ENCODE results near the gene SLC13A3. TPM values are rescaled to one million over a fixed set of nuclear protein-coding genes. Genes with fewer than 3 reads are reported as not detected.

The SLC13A3 gene
- total RNA-seq, 4 donors from 2014 or later: 0.20 to 2.8 (median 1.1) TPM

DNA sequence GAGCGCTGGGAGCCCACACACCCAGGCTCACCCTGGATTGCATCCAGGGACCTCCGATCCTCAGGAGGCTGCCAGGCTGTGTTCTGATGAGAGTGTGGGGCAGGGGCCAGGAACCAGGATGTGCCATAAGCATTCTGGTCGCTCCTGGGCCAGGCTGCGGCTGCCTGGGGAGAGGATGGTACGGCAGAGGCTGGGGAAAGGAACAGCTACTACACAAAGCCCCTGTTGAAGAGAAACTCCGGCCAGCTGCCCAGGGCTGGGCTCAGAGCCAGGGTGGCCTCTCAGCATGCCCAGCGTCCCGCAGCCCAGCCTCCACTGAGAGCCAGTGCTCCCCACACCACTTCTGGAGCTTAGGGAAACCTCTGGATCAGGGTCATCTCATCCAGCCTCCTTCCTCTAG lies 79.1 kb downstream of the SLC13A3 start:
- H3K27me3 ChIP-seq: no peaks in the 10 kb centered on the region
- ATAC-seq: no peak
- H3K4me3 ChIP-seq: no peak overlapping the region
- TF ChIP-seq, protein P1, sequence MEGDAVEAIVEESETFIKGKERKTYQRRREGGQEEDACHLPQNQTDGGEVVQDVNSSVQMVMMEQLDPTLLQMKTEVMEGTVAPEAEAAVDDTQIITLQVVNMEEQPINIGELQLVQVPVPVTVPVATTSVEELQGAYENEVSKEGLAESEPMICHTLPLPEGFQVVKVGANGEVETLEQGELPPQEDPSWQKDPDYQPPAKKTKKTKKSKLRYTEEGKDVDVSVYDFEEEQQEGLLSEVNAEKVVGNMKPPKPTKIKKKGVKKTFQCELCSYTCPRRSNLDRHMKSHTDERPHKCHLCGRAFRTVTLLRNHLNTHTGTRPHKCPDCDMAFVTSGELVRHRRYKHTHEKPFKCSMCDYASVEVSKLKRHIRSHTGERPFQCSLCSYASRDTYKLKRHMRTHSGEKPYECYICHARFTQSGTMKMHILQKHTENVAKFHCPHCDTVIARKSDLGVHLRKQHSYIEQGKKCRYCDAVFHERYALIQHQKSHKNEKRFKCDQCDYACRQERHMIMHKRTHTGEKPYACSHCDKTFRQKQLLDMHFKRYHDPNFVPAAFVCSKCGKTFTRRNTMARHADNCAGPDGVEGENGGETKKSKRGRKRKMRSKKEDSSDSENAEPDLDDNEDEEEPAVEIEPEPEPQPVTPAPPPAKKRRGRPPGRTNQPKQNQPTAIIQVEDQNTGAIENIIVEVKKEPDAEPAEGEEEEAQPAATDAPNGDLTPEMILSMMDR (IDR thresholded peaks at IDR 0.05 in 4 of 5, conservative IDR thresholded peaks at IDR 0.05 in 1 of 5): no peak
- no peak for TF ChIP-seq POLR2A (IDR thresholded peaks at IDR 0.05)
- in situ Hi-C loops (cut with MboI; ENCODE audit: low sequenced_read_pairs in 4 of 4): no loop called here
- H3K36me3 ChIP-seq: no peaks in the 10 kb centered on the region
- intact Hi-C loops (cut with DNase I; ENCODE audit: low total_unique reads): no loop called here
- H3K4me1 ChIP-seq: peaks cover 0 to 6% of the 10 kb centered on the region in 2 donors
- DNase-seq: no peak
- no peak overlapping the region for H3K27ac ChIP-seq
- H3K9me3 ChIP-seq: no peaks in the 10 kb centered on the region

GRCh38 chr20:46571418-46571817 lies 79.8 kb downstream of the SLC13A3 start:
- intact Hi-C loops (cut with DNase I; ENCODE audit: low total_unique reads): no loop called here
- ATAC-seq (no peak), DNase-seq (no peak)
- no peak overlapping the region for H3K27ac ChIP-seq
- H3K36me3 ChIP-seq: no peaks in the 10 kb centered on the region
- H3K4me3 ChIP-seq: no peak overlapping the region
- H3K4me1 ChIP-seq: peaks cover 0 to 6% of the 10 kb centered on the region in 2 donors
- in situ Hi-C loops (cut with MboI; ENCODE audit: low sequenced_read_pairs in 4 of 4): no loop called here
- H3K27me3 ChIP-seq: no peaks in the 10 kb centered on the region
- no peaks in the 10 kb centered on the region for H3K9me3 ChIP-seq
- TF ChIP-seq, protein P1 (IDR thresholded peaks at IDR 0.05 in 4 of 5, conservative IDR thresholded peaks at IDR 0.05 in 1 of 5): no peak
- no peak for TF ChIP-seq POLR2A (IDR thresholded peaks at IDR 0.05)

GRCh38 chr20:46570956-46571355 lies 80.3 kb downstream of the SLC13A3 start:
- Histone ChIP-seq H3K9me3 (no peaks in the 10 kb centered on the region), H3K4me3 (no peak overlapping the region), H3K27me3 (no peaks in the 10 kb centered on the region), H3K4me1 (peaks cover 0 to 6% of the 10 kb centered on the region in 2 donors), H3K36me3 (no peaks in the 10 kb centered on the region), H3K27ac (no peak overlapping the region)
- intact Hi-C loops (cut with DNase I; ENCODE audit: low total_unique reads): no loop called here
- no peak for ATAC-seq
- in situ Hi-C loops (cut with MboI; ENCODE audit: low sequenced_read_pairs in 4 of 4): no loop called here
- DNase-seq: no peak
- TF ChIP-seq, protein P1 (IDR thresholded peaks at IDR 0.05 in 4 of 5, conservative IDR thresholded peaks at IDR 0.05 in 1 of 5): no peak
- no peak for TF ChIP-seq POLR2A (IDR thresholded peaks at IDR 0.05)

GRCh38 chr20:46569961-46570360 lies 81.3 kb downstream of the SLC13A3 start:
- Histone ChIP-seq H3K27me3 (no peaks in the 10 kb centered on the region), H3K9me3 (no peaks in the 10 kb centered on the region), H3K4me1 (peaks cover 0 to 6% of the 10 kb centered on the region in 2 donors), H3K4me3 (no peak overlapping the region), H3K36me3 (no peaks in the 10 kb centered on the region), H3K27ac (no peak overlapping the region)
- no peak for DNase-seq
- intact Hi-C loops (cut with DNase I; ENCODE audit: low total_unique reads): no loop called here
- in situ Hi-C loops (cut with MboI; ENCODE audit: low sequenced_read_pairs in 4 of 4): no loop called here
- ATAC-seq: no peak
- no peak for TF ChIP-seq POLR2A (IDR thresholded peaks at IDR 0.05)
- TF ChIP-seq, protein P1 (IDR thresholded peaks at IDR 0.05 in 4 of 5, conservative IDR thresholded peaks at IDR 0.05 in 1 of 5): no peak

GRCh38 chr20:46568570-46569129 lies 82.6 kb downstream of the SLC13A3 start:
- Histone ChIP-seq H3K4me1 (peaks cover 0 to 6% of the 10 kb centered on the region in 2 donors), H3K27me3 (no peaks in the 10 kb centered on the region), H3K9me3 (no peaks in the 10 kb centered on the region), H3K4me3 (no peak overlapping the region), H3K36me3 (no peaks in the 10 kb centered on the region), H3K27ac (no peak overlapping the region)
- peak; percentile 15 to 58 for DNase-seq
- in situ Hi-C loops (cut with MboI; ENCODE audit: low sequenced_read_pairs in 4 of 4) (no loop called here), intact Hi-C loops (cut with DNase I; ENCODE audit: low total_unique reads) (no loop called here)
- TF ChIP-seq POLR2A (IDR thresholded peaks at IDR 0.05): no peak
- TF ChIP-seq, protein P1 (IDR thresholded peaks at IDR 0.05 in 4 of 5, conservative IDR thresholded peaks at IDR 0.05 in 1 of 5): no peak
- ATAC-seq: peak in 1 of 2 donors; percentile 55

All from gastrocnemius medialis (tissue), 4 donors.